Myocyte (in vitro differentiated cells): Measurements from ENCODE around the gene KCNQ1. TPM values are rescaled to one million over a fixed set of nuclear protein-coding genes. Genes with fewer than 3 reads are reported as not detected.

Experiments used
- DNase-seq: peaks from one replicate; pipeline ENCODE4 v3.0.0-alpha.2; 2012; ENCODE audit warnings: low read depth
- total RNA-seq: library from RNA; depleted of rRNA; stranded (reverse); fragments of >200 nt; gene quantifications from 2 replicates; pipeline ENCODE4 v1.2.3, GENCODE V29; 2014

KCNQ1 gene
- total RNA-seq, 1 donor from 2014 or later, result 0.32 TPM

DNA sequence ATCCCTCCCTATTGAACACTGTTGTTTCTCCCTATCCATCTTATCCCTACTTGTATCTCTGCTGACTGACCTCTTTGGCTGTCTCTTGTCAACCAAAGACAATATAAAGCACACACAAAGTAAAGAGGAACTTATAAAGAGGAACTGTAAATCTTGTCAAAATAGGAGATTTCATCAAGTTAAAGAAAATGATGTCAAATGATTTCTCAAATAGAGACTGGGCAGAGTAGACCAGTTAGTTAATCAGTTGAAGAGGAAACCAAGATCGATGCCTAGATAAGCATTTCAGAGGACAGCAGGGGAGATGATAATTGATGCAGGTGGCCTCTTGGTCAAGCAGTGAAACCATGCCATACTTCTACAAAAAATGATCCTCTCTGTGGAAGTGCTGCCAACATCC lies 232.3 kb downstream of the KCNQ1 start:
- DNase-seq, result no peak

DNA sequence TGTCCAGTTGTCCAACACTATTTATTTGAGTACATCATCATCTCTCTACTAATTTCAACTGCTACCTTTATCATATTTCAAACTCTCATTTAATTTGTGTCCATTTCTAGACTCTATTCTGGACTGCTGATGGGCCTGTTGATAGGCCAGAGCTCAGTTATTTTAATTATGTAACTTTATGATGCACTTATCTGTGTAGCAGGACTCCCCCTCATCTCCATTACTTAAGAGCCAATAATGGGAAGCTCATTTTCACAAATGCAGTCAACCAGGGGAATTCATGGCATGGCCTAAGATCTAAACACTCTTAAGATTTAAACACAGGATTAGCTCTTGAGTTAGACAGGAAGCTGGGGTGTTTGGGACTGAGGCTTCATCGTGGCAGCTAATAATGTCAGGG lies 233.6 kb downstream of the KCNQ1 start:
- DNase-seq, result no peak

DNA sequence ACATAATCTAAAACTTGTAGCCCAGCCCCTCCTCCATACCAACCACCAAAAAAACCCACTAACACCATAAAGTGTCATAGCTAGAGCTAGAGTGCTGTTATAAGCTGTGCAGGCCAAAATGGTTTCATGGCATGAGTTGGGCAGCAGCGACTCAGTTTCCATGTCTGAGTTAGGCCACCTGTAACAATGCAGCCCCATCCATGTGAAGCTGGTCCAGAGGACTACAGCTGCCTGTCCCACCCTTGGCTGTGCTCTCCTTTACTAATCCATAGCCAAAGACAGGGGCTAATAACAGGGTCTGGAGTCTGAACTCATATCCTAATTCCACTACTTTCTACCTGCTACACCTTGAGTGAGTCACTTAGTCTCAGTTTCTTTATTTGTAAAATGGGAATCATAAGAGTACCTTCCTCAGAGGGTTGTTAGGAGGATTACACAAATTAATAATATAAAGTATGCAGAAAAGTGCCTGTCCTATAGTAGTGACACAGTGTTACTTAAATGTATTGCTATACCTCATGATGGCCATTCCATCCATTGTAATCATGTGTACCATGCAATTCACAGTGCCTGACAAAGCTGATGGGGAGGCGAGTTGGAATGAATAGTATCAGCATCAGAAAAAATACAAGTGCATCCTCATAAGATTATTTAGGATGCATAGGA lies 234.3 kb downstream of the KCNQ1 start:
- no peak for DNase-seq

DNA sequence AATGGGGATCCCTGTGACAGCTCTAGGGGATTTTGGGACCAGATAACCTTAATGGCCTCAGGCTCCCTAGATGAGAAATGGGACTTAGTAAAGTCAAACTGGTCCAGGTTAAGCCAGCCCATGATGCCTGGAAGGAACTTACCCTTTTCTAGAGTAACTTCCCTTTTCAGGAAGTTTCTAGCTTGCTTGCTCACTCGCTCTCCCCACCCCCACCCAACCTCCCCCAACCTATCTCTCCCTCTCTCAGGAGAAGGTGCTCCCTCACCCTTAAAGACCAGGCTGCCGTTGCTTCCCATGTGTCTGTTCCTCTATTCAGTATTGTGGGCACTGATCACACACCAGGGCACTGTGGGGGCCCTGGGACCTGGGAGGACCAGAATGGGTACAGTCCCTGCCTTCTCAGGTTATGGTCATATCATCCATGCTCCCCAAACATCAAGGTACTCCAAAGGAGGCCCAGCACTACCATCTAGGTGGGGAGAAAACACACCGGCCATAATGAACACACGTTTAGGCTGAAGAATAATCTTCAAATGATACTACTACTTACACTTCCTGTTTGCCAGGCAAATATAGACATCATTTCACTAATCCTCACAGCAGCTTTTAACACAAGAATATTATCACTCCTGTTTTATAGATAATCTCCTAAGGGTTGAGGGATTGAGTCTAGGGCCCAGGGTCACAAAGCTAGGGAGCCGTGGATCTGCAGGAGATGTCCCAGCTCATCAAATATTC lies 236.8 kb downstream of the KCNQ1 start:
- DNase-seq, result no peak

DNA sequence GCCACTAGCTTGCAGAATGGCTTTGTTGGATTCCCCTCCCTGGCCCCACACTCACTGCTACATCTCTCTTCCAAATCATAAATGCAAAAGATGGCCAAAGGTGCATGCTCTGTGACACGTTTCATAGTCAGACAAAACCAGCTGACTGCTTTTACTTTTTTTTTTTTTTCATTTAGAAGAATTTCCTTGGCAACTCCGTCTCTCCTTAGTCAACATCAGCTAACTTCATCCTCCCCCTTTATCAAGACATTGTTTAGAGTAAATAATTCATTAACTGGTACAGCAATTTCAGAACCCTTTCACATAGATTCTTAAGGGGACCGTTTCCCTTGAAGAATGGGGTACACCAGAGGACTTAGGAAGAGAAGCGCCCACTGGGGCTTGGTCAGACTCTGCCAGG lies 239.0 kb downstream of the KCNQ1 start:
- DNase-seq, result no peak

DNA sequence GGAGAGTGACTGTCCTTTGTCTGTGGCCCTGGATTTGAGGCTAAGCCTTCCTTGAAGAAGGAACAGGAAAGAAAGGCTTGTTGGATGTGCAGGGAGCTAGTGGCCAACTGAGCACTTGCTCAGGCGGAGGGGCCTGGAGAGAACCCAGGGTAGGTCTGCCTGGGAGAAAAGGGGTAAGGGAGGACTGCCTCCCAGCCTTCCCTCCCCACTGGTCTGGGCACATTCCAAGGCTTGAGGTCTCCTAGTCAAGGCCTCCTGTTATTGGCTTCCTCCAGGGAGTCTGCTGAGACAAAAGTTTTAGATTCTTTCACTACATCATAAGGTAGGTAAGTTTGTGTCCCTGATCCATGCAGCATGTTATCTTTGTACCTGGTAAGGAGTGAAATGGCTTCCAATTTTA lies 239.8 kb downstream of the KCNQ1 start:
- no peak for DNase-seq

DNA sequence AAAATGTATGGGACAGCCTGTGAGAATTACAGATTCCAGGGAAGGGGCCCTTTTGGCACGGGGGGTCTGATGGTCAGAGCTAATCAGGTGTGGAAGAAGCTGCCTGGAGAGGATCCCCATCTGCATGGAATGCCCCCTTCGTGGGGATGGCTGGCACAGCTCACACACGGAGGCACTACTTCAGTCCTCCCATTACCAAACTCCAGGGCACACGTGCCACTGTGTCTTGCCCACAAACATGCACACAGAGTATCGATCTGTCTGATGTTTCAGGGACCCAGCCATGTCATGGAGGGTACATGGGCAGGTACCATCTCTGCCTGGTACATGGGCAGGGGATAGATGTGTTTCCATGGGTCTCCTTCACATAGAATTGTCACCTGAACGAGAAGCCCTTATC lies 240.2 kb downstream of the KCNQ1 start:
- no peak for DNase-seq

DNA sequence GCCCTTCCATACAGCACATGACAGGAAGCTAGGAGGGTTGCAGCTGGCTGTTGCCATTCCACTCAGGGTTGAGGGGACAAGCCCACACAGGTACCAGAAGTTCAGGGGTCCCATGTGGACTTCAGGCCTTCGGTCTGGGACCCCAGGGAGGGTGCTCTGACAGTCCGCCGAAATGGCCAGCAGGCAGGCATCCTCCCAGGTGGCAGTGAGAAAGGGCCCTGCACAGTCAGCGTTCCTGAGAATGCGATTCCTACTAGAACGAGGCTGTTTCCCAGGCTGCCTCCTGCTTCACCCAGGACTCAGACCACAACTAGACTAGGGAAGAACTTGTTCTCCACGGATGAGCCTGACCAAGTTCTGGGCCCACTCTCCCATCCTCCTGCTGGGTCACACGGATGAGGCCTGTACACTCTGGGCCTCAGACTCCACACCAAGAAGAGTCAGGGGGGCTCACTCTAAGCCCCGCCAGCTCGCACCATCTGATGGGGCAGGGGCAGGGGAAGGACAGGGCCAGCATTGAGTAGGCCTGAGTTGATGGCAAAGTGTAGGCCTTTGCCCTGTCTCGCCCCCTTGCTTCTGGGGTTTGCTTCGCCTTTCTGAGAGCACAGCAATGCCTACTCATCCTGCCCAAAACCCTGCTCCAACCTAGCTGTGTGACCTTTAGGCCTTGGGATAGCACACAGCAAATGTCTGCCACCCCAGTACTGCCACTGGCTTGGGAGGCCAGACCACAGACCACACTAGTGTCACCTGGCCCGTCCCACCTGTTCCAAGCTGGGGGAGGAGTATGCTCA lies 241.0 kb downstream of the KCNQ1 start:
- peak; percentile 85 for DNase-seq

DNA sequence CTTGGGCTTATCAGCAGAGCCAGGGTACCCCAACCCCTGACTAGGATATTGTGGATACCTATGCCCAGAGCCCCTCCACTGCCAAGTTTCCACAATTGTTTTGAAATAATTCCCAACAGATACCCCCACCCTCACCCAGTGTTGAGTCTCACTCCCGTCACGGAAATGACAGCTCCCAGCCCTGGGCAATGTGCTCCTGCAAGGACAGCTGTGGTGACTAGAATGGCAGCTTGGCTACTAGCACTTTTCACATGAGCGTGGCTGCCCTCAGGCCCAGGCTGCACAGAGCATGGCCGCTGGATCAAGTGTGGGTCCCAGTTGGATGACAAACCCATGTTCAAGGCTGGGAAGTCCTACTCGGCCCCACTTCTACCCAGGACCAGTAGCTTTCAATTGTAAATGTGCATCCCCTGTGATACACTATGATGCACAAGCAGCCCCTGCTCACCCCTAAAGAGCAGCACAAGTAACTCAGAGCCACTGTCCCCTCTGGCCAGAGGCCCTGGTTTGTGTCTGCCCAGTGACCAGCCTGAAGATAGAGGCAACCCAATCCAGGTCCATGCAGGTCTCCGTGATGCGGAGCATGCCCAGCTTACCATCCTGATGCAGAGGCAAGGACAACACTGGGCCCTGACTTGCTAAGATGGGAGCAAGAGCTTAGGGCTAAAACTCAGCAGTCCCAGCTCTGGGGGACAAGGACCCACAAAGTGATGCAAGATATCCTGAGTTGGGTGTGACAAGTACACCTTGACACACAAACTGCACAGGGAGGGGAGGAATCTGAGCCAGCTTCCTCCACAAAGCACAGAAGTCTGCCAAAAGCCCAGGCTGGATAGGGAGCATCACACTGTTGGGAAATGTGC lies 241.8 kb downstream of the KCNQ1 start:
- peak; percentile 72 for DNase-seq

DNA sequence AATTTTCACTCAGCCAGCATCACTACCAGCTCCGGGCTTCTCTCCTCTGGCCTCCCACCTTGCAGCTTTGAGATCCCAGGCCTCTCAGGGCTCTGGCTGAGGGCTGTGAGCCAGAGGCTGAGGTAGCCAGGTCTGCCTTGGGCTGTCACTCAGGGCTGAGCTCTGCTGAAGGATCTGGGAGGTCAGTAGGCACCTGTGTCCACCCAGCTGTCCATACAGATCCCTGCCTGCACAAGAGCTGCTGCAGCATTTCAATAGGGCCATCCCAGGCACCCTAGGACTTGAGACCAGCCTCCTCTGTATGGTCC lies 242.4 kb downstream of the KCNQ1 start:
- DNase-seq, result peak; percentile 37

DNA sequence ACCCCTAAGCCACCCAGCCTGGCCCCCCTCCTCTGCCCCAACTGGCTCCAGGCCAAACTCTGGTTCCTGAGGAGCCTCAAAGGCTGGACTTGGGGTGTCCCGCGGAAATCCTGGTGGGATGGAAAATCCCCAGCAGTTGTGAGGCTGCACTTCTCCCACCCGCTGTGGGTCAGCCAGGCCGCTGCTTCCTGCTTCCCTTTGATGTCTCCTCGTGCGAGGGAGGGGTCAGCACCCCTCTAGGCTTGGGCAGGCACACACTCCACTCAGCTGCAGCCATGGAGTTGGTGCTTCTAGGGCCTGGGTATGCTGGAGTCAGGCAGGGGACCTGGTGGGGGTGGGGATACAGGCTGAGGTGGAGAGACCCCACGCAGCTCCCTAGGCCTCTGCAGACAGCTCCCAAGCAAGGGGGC lies 243.0 kb downstream of the KCNQ1 start:
- DNase-seq, result no peak

DNA sequence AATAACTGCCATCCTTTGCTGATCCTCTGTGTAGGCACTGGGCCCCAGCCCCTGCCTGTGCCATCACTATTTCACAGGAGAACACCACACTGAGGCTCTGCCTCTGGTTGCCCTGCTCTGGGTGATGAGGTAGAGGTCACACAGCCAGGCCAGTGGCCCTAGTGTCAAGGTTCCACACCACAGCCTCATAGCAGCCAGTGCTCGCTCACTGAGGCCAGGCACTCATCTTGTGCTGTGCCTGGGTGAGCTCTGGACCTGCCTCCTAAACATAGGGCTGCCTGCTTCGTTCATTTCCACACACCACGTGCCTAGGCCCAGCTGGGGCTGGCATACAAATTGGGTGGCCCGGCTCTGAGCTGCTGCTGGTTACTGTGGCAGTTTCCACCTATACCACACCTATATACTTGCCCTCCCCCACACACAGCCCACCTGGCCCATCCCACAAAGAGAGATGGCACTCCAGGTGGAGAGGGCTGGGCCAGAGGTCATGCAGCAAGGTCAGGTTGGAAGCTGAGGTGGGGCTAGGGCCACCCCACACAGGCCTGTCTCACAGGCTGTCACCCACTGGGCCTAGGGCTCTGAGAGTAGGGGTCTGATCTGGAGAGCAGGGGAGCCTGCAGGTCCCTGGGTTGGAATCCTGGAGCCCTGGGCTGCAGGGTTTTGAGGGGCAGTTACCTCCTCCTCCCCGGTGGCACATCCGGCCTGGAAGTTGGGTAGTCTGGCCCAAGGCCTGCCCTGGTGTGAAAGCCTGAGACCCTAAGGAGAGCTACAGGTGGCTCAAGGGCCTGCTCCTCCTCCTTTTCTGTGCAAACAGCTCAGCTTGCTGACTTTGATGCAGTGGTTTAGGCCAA lies 243.8 kb downstream of the KCNQ1 start:
- no peak for DNase-seq

DNA sequence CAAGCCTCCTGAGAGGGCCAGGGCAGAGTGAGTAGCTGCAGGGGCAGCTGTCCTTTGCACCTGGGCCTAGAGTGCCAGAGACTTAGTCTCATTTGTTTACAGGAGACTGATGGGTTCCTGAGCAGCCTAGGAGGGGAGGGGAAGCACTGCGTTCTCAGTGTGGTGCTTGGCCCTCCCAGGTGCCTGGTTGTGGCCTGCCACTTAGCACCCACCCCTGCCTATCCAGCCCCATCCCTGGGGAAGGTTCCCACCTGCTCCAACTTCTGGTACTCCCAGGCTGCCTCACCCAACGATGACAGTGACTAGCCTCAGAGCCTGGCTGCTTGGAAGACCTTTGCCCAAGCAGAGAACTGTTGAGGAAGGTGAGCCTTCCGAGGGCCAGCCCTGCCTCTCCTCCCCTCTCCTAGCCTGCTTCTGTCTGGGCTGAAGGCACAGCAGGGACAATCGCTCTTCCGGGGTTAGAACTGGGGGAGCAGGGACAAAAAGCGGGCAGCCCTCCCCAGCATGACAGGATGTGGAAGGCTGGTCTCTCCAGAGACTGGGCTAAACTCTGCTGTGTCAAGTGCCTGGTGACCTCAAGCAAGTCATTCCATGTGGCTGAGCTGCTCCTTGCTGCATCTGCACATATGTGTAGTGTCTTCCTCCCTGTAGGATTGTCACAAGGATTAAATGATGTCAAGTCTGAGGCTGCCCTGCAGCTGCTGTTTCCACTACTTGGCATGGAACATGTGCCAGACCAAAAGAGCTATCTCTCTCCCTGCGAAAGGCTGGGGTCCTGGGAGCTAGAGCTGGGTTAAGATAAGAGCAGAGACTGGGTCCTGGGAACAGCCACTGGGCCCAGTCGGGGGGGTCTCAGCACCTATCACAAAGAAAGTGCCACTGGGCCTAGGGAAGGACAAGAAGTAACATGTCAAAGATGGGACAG lies 245.1 kb downstream of the KCNQ1 start:
- peak; percentile 82 for DNase-seq

DNA sequence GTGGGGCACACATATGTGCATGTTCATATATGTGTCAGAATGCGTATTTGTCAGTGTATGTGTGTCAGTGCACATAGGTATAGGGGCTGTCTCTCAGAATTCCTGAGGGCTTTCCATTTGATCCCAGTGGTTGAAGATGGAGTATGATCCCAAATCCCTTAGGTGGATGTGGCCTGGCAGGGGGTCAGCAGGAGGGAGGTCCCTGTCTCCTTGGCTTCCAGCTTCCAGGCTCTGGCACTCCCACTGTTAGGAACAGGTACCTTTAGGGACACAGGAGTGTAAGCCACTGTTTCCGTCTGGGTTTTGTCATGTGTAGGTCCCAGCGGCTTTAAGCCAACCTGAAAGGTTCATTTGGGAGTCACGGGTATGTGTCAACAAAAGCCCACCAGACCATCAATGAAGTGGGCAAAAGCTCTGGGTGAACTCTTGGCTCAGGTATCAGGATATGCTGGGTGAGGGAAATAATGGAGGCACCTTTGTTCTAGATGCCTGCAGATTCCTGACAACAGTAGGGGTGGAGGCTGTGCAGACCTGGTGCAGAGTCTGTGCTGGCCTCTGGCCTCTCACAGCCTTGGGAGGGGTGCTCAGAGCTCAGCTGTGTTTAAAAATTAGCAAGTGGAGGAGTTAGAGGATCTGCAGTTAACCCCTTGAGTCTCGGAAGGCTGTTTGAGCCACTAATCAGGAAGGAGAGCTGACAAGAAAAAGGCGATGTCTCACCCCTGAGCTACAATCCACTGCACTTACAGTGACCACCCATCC lies 246.0 kb downstream of the KCNQ1 start:
- no peak for DNase-seq

DNA sequence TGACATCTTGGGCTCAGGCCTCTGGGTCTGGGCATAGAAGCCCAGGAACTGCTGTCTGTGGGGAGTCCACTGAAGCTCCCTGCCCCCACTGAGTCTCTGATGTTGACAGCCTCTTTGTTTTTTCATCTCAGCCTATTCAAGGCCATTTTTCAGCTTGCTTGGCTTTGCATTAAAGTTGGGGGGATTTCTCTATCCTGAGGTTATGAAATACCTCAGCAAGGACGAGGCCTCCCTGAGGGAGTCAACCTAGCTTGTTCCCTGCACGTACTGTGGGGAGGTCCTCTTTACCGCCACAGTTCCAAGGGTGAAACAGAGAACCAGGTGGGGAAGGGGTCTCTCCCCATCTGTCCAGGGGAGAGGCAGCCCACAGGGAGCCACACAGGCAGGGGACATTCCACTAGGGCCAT lies 246.6 kb downstream of the KCNQ1 start:
- no peak for DNase-seq

DNA sequence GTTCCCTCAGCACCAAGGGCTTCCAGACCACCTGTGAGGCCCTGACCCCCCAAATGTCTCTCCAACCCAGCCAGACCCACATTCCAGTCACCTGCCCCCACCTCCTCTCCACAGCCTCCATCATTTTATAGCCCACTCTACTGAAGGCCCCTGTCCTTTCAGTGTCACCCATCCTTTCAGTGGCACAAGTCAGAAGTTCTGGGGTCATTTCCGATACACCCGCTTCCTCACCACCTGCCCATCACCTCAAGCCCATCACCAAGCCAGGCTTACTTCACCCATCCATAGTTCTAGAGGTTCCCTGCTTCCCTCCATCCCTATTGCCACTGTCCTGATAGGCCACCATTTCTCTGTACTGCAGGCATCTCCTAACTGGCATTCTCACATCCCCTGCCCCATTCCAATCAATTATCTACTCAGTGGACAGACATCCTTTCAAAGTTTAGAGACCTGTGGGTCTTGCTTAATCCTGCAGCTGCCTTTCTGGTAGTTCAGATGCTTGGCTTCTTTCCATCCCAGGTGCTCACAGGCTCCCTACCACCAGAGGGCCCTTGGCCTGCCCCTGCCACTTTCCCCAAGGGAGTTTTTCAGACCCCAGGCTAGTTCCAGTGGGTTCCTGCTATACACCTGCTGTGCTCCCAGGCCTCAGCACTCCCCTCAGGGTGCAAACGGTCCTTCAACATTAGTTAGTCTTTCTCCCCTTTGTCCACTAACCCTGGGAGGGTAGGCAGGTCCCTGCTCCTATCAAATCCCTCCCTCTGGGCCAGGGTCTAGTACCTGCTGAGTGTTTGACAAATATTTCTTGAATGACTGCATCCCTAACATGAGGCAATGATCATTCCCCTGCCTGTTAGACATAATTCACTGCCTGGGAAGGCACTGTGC lies 247.4 kb downstream of the KCNQ1 start:
- no peak for DNase-seq
